CD4-positive, alpha-beta T cell treated with Interleukin-17A for 1 hour (primary cell): ENCODE results near the gene DYNLT2B.
A peak's percentile ranks its signal among the peaks of the same experiment; 100 is the strongest.
"Not testable (repeated sequence)": the region's sequence is repeated elsewhere in the genome, so short reads cannot be mapped to it uniquely, and the experiment has no call there.

Experiments used
- DNase-seq: peaks from one replicate; pipeline ENCODE4 v3.0.0-alpha.2; 2020

The DYNLT2B gene

GRCh38 chr3:196268284-196269163, 49.5 kb downstream of the DYNLT2B start:
- no peak for DNase-seq

- DNase-seq: no peak
Observed at GRCh38 chr3:196263819-196264218, 54.2 kb downstream of the DYNLT2B start.

GRCh38 chr3:196260784-196261183, 57.3 kb downstream of the DYNLT2B start:
- no peak for DNase-seq

GRCh38 chr3:196255776-196256175, 62.3 kb downstream of the DYNLT2B start:
- no peak for DNase-seq

- no peak for DNase-seq
Observed at GRCh38 chr3:196254376-196255283, 63.4 kb downstream of the DYNLT2B start.

- no peak for DNase-seq
Observed at GRCh38 chr3:196251918-196252317, 66.1 kb downstream of the DYNLT2B start.

GRCh38 chr3:196246612-196247308, 71.3 kb downstream of the DYNLT2B start:
- DNase-seq: peak; percentile 20

GRCh38 chr3:196244166-196244565, 73.9 kb downstream of the DYNLT2B start:
- DNase-seq: not testable (repeated sequence)

- DNase-seq: no peak
Observed at GRCh38 chr3:196241704-196242103, 76.3 kb downstream of the DYNLT2B start.
